Endothelial cell of umbilical vein (primary cell): ENCODE results near the gene TPSB2. TPM values are rescaled to one million over a fixed set of nuclear protein-coding genes. Genes with fewer than 3 reads are reported as not detected.

ENCODE experiments used
- BruUV-seq: library from RNA; stranded (reverse); fragments of 400-500 nt; replicated peaks from 2 replicates; lab custom pipeline; 2021; lab: Mats Ljungman, UMichigan
- CTCF ChIA-PET: fragments of 300-600, 350-600 bp; sonication (Branson Sonifier 250); formaldehyde crosslinking; loops from one replicate; lab custom pipeline; 2021; ENCODE audit warnings: antibody characterized with exemption, inconsistent platforms; lab: Charles Lee
- POLR2A ChIA-PET: fragments of 300-600, 350-600 bp; sonication (Branson Sonifier 250); formaldehyde crosslinking; loops from one replicate; lab custom pipeline; 2021; ENCODE audit warnings: antibody characterized with exemption, inconsistent platforms; lab: Charles Lee
- DNase-seq: peaks from one replicate; pipeline ENCODE4 v3.0.0-alpha.2; 2011; ENCODE audit warnings: low read depth, low spot score
- FAIRE-seq: peaks from 2 replicates; lab custom pipeline; 2011; peaks lifted over from hg19 to GRCh38; lab: Jason Lieb, UNC
- H2AFZ ChIP-seq: 2 replicates; pipeline ENCODE4 v1.6.0; 2012; ENCODE audit warnings: low read depth, low read length, control low read depth, inconsistent platforms
- H3K27ac ChIP-seq: 2 replicates; pipeline ENCODE4 v1.5.1; 2011; ENCODE audit warnings: low read depth, mild to moderate bottlenecking, control low read depth, low read length, moderate library complexity; ENCODE audit not compliant: insufficient read depth
- H3K27me3 ChIP-seq, 2 experiments: 2 replicates each; pipeline versions ENCODE4 v1.6.0 to v1.6.1; 2011; ENCODE audit warnings: low read length in 2 of 2, mixed read lengths in 1 of 2; ENCODE audit not compliant: control insufficient read depth in 2 of 2, insufficient read depth in 2 of 2
- H3K36me3 ChIP-seq, 2 experiments: 2 replicates in 1 of 2; 3 replicates in 1 of 2; pipeline ENCODE4 v1.5.1; 2011; ENCODE audit warnings: low read length in 2 of 2, mild to moderate bottlenecking in 1 of 2, moderate library complexity in 1 of 2; ENCODE audit not compliant: control insufficient read depth in 2 of 2, insufficient read depth in 2 of 2; ENCODE audit errors: extremely low read depth in 1 of 2
- H3K4me1 ChIP-seq: 3 replicates; pipeline ENCODE4 v1.5.1; 2011; ENCODE audit warnings: mild to moderate bottlenecking, low read length; ENCODE audit not compliant: control insufficient read depth, insufficient read depth; ENCODE audit errors: extremely low read depth
- H3K4me2 ChIP-seq: 2 replicates; pipeline ENCODE4 v1.6.1; 2011; ENCODE audit warnings: low read length, control low read depth, mixed read lengths; ENCODE audit not compliant: insufficient read depth
- H3K4me3 ChIP-seq, 3 experiments: fragments of 200-600 bp in 1 of 3; sonication (generic), shearing (Covaris generic) in 1 of 3; replicated peaks in 1 of 3; 2 replicates each; pipeline ENCODE4 v1.5.1; 2011 to 2016; ENCODE audit warnings: control low read depth in 3 of 3, low read length in 3 of 3, mild to moderate bottlenecking in 2 of 3, inconsistent platforms in 1 of 3, low read depth in 1 of 3, moderate library complexity in 1 of 3; ENCODE audit not compliant: insufficient read depth in 1 of 3
- H3K79me2 ChIP-seq: 2 replicates; pipeline ENCODE4 v1.6.0; 2012; ENCODE audit warnings: low read length, inconsistent platforms; ENCODE audit not compliant: control insufficient read depth, insufficient read depth
- H3K9ac ChIP-seq: replicated peaks from 2 replicates; pipeline ENCODE3; 2011; ENCODE audit warnings: low read length, control low read depth; ENCODE audit not compliant: insufficient read depth; ENCODE audit errors: extremely low read depth
- H3K9me1 ChIP-seq: replicated peaks from 3 replicates; pipeline ENCODE4 v1.6.0; 2011; ENCODE audit warnings: mild to moderate bottlenecking, low read length; ENCODE audit not compliant: control insufficient read depth, insufficient read depth; ENCODE audit errors: extremely low read depth
- H3K9me3 ChIP-seq: replicated peaks from 2 replicates; pipeline ENCODE4 v1.5.1; 2012; ENCODE audit warnings: low read length, inconsistent platforms; ENCODE audit not compliant: control insufficient read depth, insufficient read depth
- H4K20me1 ChIP-seq: replicated peaks from 2 replicates; pipeline ENCODE3; 2011; ENCODE audit warnings: mild to moderate bottlenecking, low read length; ENCODE audit not compliant: control insufficient read depth, insufficient read depth; ENCODE audit errors: extremely low read depth
- CTCF ChIP-seq, 2 donors: IDR thresholded peaks; 1 replicate in 1 of 2; 2 replicates in 1 of 2; pipeline ENCODE4 v1.5.1; 2011; ENCODE audit warnings: low read length in 2 of 2, mild to moderate bottlenecking in 2 of 2, moderate library complexity in 2 of 2, control low read depth in 1 of 2, inconsistent platforms in 1 of 2, low read depth in 1 of 2; ENCODE audit not compliant: insufficient read depth in 1 of 2; ENCODE audit errors: extremely low read depth in 1 of 2
- EZH2 ChIP-seq: IDR thresholded peaks from 2 replicates; pipeline ENCODE4 v1.6.1; 2012; ENCODE audit warnings: borderline replicate concordance, low read depth, mild to moderate bottlenecking, moderate library complexity, low read length, inconsistent platforms; ENCODE audit not compliant: severe bottlenecking
- FOS ChIP-seq: IDR thresholded peaks from 2 replicates; pipeline ENCODE4 v1.6.1; 2011; ENCODE audit warnings: mild to moderate bottlenecking, low read length, moderate library complexity, borderline replicate concordance; ENCODE audit not compliant: insufficient read depth
- GATA2 ChIP-seq: IDR thresholded peaks from 2 replicates; pipeline ENCODE4 v1.7.0; 2011; ENCODE audit warnings: low read depth, mild to moderate bottlenecking, moderate library complexity, mixed read lengths, low read length; ENCODE audit not compliant: insufficient read length, insufficient read depth
- JUN ChIP-seq: IDR thresholded peaks from 2 replicates; pipeline ENCODE4 v1.6.1; 2011; ENCODE audit warnings: borderline replicate concordance, low read depth; ENCODE audit not compliant: insufficient read length, insufficient read depth
- MAX ChIP-seq: IDR thresholded peaks from 2 replicates; pipeline ENCODE4 v1.6.1; 2011; ENCODE audit not compliant: insufficient read depth, insufficient read length
- MYC ChIP-seq: IDR thresholded peaks from one replicate; pipeline ENCODE4 v1.6.1; 2011; ENCODE audit warnings: mild to moderate bottlenecking, low read depth, low read length
- POLR2A ChIP-seq: IDR thresholded peaks from 2 replicates; pipeline ENCODE4 v1.6.1; 2012; ENCODE audit warnings: low read depth, mild to moderate bottlenecking, control low read depth, low read length
- POLR2AphosphoS5 ChIP-seq: IDR thresholded peaks from 2 replicates; pipeline ENCODE4 v1.6.1; 2012; ENCODE audit warnings: low read depth, mild to moderate bottlenecking, control low read depth, low read length, moderate library complexity; ENCODE audit not compliant: insufficient read depth
- dilution Hi-C: fragments of 300-500 bp; cut with MboI; formaldehyde crosslinking; loops from one replicate; pipeline ENCODE4 v1.15.0; 2019; ENCODE audit warnings: low sequenced_read_pairs; ENCODE audit not compliant: extremely low pct_ligation_motif_present
- intact Hi-C: fragments of 100-400 bp; cut with micrococcal nuclease; formaldehyde crosslinking; loops from one replicate; pipeline ENCODE4 v1.10.0; 2022
- polyA plus RNA-seq, 4 experiments: library from polyadenylated mRNA; depleted of rRNA in 3 of 4; stranded (reverse) in 3 of 4; unstranded in 1 of 4; fragments of >200 nt; gene quantifications; 2 replicates each; pipeline versions ENCODE4 v1.2.1 to v1.2.3, GENCODE V29; 2011 to 2012; ENCODE audit warnings: missing spikeins in 1 of 4
- total RNA-seq: library from RNA; stranded (reverse); gene quantifications from 2 replicates; pipeline ENCODE4 v1.2.3, GENCODE V29; 2021

Gene TPSB2
- total and polyA plus RNA-seq, 2 donors (not counting 3 experiments of a cell fraction or from before 2014, with no cell fraction given), result not detected

- Histone ChIP-seq H3K9me3 (no peaks in the 10 kb centered on the region), H3K4me1 (no peaks in the 10 kb centered on the region), H4K20me1 (no peaks in the 10 kb centered on the region), H3K36me3 (no peaks in the 10 kb centered on the region), H3K27me3 (no peaks in the 10 kb centered on the region), H3K27ac (no peak overlapping the region), H3K4me2 (no peak overlapping the region), H3K9me1 (no peaks in the 10 kb centered on the region), H3K9ac (no peak overlapping the region), H2AFZ (no peak overlapping the region), H3K4me3 (no peak overlapping the region), H3K79me2 (no peaks in the 10 kb centered on the region)
- POLR2A ChIA-PET, result no interaction called here
- intact Hi-C loops, result no loop called here
- DNase-seq, result no peak
- BruUV-seq, result no TSS peak
- FAIRE-seq, result no peak
- dilution Hi-C loops, result no loop called here
- TF ChIP-seq JUN, result no peak
- no peak for TF ChIP-seq MAX
- no peak for TF ChIP-seq POLR2A
- TF ChIP-seq MYC, result no peak
- no peak for TF ChIP-seq EZH2
- TF ChIP-seq CTCF (IDR thresholded peaks at IDR 0.05; ENCODE audit: extremely low read depth in 1 of 2, insufficient read depth in 1 of 2, low read depth in 1 of 2, low read length in 2 of 2), result no peak
- no peak for TF ChIP-seq GATA2
- TF ChIP-seq POLR2AphosphoS5, result no peak
- no peak for TF ChIP-seq FOS
- CTCF ChIA-PET, result no interaction called here
These were observed 16.8 kb downstream of the TPSB2 start for GRCh38 chr16:1213231-1213630.
